ENCODE measurements around the gene TNIP3.

The TNIP3 gene

GRCh38 chr4:121138039-121138825, 25.9 kb downstream of the TNIP3 start:
- no peak for DNase-seq

GRCh38 chr4:121130326-121130660, 33.8 kb downstream of the TNIP3 start:
- DNase-seq: no peak

GRCh38 chr4:121129606-121130325, 34.4 kb downstream of the TNIP3 start:
- no peak for DNase-seq

GRCh38 chr4:121127100-121127499, 37.0 kb downstream of the TNIP3 start:
- no peak for DNase-seq

- no peak for DNase-seq
Observed at GRCh38 chr4:121126449-121127006, 37.6 kb downstream of the TNIP3 start.

GRCh38 chr4:121125498-121125885, 38.6 kb downstream of the TNIP3 start:
- DNase-seq: no peak

GRCh38 chr4:121122661-121123060, 41.5 kb downstream of the TNIP3 start:
- no peak for DNase-seq

GRCh38 chr4:121119715-121120114, 44.4 kb downstream of the TNIP3 start:
- DNase-seq: no peak

GRCh38 chr4:121118344-121118743, 45.8 kb downstream of the TNIP3 start:
- no peak for DNase-seq

GRCh38 chr4:121114756-121115155, 49.4 kb downstream of the TNIP3 start:
- DNase-seq: no peak

- no peak for DNase-seq
Observed at GRCh38 chr4:121112530-121112929, 51.6 kb downstream of the TNIP3 start.

GRCh38 chr4:121108557-121108956, 55.6 kb downstream of the TNIP3 start:
- no peak for DNase-seq

GRCh38 chr4:121107507-121107906, 56.6 kb downstream of the TNIP3 start:
- no peak for DNase-seq

GRCh38 chr4:121100093-121100775, 63.9 kb downstream of the TNIP3 start:
- no peak for DNase-seq

- DNase-seq: no peak
Observed at GRCh38 chr4:121098266-121098665, 65.9 kb downstream of the TNIP3 start.

GRCh38 chr4:121096629-121097028, 67.5 kb downstream of the TNIP3 start:
- DNase-seq: peak; percentile 37

- no peak for DNase-seq
Observed at GRCh38 chr4:121096191-121096590, 67.9 kb downstream of the TNIP3 start.

- DNase-seq: no peak
Observed at GRCh38 chr4:121094297-121094966, 69.7 kb downstream of the TNIP3 start.

- DNase-seq: no peak
Observed at GRCh38 chr4:121093261-121093660, 70.9 kb downstream of the TNIP3 start.

- DNase-seq: no peak
Observed at GRCh38 chr4:121091941-121092340, 72.2 kb downstream of the TNIP3 start.

- DNase-seq: no peak
Observed at GRCh38 chr4:121088867-121089266, 75.3 kb downstream of the TNIP3 start.
